Stimulated activated CD8-positive, alpha-beta memory T cell treated with anti-CD3 and anti-CD28 coated beads, Interleukin-4, amount 100 ng/mL, for 48 hours (primary cell): ENCODE results near the gene TTC16.

Experiments
- DNase-seq: peaks from one replicate; pipeline ENCODE4 v3.0.0-alpha.2; 2020

The TTC16 gene

GRCh38 chr9:127715470-127716337, at the start of gene TTC16, which contains the start of gene PTRH1:
TSS of gene TTC16 (plus strand) at chr9:127716079. CDS start at chr9:127716146, 67 bp downstream.
TSS of gene PTRH1 (minus strand) at chr9:127715663. CDS start at chr9:127715639, 24 bp downstream.
- DNase-seq = peak; percentile 99

DNA sequence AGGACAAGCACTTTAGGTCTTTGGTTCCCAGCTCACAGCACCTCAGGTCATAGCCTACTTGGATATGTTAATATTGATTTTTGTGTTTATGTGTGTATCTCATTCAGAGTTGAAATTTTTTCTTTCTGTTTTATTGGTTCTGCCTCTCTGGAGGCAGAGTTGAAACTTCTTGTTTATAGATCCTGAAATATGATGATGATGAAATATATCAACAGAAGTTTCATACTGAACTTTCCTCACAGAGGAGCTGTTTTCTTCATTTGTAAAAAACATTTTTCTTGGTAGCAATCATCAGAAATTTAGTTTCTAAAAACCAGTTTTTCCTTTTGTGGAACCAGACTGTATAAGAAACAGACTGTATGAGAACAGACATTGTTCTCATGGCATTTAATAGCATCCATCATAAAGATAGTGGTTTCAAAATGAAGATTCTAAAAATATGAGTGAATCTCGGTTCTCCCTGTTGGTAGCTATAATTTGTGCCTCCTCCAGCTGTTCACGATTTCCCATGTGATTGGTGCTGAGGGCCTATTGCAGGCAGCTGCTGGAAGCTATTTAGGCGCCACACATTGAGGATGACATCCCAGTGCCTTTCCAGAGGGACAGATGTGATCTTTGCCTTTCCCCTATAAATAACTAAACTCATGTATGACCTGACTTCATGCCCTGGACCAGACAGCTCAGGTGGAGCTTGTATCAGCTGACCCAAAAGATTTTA, 48.6 kb upstream of the TTC16 start:
- DNase-seq = no peak

DNA sequence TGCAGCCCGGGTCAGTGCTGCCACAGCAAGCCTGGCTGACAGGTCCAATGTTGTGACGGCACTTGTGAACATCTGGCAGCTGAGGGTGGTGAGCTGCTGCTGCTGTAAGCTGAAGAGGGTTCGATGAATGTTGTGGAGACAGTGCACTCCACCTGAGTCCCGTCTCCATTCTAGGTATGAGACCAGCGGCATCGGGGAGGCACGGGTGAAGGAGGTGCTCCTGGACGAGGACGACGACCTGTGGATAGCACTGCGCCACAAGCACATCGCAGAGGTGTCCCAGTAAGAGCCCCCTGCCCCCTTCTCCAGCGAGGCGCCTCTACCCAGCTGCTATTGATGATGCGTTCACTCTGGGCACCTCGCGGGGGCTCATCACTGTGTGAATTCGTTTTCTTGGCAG, 48.0 kb upstream of the TTC16 start:
- DNase-seq = no peak

GRCh38 chr9:127673234-127673633, 42.6 kb upstream of the TTC16 start:
- no peak for DNase-seq

DNA sequence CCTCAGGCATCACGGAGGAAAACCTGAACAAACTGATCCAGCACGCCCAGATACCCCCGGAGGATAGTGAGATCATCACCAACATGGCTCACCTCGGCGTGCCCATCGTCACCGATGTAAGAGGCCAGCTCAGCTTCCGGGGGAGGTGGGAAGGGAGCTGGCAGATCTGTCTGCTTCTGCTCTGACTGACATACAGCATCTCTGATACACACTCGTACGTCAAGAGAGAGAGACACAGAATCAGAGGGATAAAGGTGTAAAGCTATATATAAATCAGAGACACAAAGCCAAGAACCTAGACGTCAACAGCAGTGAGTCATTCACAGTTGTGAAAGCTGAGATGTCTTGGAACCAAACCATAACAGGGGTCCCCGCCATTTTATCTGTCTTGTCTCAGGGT, 39.2 kb upstream of the TTC16 start:
- DNase-seq = no peak

GRCh38 chr9:127679506-127679905, 36.4 kb upstream of the TTC16 start:
- DNase-seq = no peak

DNA sequence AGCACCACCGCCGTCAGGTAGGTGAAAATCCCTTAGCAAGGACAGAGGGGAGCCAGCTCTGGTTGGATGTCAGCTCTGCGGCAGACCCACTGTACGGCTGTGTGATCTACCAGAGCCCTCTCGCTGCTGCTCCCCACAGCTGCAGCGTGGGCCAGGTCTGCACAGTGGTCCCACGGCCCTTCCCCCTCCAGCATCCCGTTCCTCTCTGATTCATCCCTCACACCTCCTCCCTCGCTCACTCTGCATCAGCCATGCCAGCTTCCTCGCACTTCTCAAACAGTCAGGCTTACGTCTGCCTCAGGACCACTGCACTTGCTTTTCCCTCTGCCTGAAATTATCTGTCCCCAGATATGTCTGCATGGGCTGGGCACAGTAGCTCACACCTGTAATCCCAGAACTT, 35.7 kb upstream of the TTC16 start:
- DNase-seq = no peak

DNA sequence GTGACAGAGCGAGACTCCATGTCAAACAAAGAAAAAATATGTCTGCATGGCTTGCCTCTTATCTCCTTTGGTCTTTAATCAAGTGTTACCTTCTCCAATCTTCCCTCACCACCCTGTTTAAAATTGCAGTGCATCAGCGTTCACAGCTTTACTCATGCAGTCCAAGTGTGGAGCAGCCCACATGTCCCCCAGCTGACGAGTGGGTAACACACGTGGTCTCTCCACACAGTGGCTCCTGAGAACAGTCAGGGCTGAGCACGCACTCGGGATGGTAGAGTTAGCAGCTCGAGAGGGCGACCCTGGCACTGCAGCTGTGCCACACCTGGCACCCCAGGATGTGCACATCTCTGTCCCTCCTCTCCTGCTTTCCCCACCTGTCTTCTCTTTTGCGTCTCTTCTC, 35.0 kb upstream of the TTC16 start:
- DNase-seq = no peak

GRCh38 chr9:127682351-127683136, 33.3 kb upstream of the TTC16 start:
- DNase-seq = no peak

DNA sequence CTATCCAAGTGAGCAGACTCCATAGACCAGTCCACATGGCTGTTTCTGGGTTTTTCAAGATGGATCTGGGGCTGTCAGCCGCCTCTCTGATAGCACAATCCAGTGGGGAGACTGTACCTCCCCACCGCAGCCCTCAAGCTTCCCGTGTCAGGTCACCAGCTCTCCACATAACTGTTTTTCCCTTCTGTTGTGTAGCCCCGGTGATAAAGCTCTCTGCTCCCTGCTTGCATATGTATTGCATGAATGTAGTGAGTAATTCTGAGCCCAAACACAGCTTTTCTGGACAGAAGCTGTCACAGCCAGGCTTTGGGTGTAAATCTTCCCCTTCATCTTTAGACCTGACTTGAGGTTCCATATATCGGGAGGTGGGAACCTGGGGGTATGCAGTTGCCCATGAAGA, 32.2 kb upstream of the TTC16 start:
- no peak for DNase-seq

- DNase-seq = no peak
Measured at GRCh38 chr9:127684576-127684975, 31.3 kb upstream of the TTC16 start.

GRCh38 chr9:127686461-127687393, 29.2 kb upstream of the TTC16 start:
- DNase-seq = no peak

DNA sequence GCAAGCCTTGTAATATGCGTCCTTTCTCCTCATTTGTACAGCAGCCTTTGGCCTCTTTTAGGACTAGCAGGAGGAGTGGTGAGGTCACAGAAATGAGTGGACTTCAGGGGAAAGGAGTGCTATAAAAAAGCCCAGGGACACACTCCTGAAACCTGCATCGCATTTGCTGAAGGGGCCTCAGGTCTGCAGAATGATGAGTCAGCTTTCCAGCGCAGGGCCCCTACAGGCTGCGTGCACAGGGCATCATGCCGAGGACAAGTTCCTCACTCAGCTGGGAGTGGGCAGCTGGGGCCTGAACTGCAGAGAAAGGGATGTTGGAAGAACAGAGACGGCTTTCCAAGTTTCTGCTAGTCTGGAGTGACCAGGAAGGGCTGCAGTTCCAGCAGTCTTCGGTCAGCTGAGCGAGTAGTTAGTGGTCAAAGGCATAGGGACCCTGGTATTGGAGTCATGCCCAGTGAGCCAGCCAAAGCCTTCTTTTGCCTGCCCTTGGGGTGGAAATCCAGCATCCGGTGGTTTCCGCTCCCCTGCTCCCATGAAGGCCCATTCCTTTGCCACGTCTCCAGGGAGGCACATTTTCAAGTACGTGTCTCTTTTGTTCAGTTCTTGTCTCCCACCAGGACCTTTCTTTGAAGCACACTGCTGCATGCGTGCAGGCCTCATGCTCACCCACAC, 26.4 kb upstream of the TTC16 start:
- DNase-seq = no peak

- DNase-seq = no peak
Measured at GRCh38 chr9:127690735-127691134, 25.1 kb upstream of the TTC16 start.

GRCh38 chr9:127692071-127692470, 23.8 kb upstream of the TTC16 start:
- DNase-seq = no peak

- no peak for DNase-seq
Measured at GRCh38 chr9:127693143-127693542, 22.7 kb upstream of the TTC16 start.

DNA sequence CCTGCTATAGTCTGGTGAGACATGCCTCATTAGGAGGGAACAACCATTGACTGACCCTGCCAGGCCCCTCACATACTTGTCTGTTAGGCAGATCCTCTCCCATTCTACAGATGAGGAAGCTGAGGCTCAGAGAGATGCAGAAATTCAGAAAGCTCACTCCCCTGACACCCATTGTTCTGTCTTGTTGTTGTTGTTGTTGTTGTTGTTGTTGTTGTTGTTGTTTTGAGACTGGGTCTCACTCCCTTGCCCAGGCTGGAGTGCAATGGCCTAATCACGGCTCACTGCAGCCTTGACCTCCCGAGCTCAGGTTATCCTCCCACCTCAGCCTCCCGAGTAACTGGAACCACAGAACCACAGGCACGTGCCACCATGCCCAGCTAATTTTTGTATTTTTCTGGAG, 22.2 kb upstream of the TTC16 start:
- no peak for DNase-seq

DNA sequence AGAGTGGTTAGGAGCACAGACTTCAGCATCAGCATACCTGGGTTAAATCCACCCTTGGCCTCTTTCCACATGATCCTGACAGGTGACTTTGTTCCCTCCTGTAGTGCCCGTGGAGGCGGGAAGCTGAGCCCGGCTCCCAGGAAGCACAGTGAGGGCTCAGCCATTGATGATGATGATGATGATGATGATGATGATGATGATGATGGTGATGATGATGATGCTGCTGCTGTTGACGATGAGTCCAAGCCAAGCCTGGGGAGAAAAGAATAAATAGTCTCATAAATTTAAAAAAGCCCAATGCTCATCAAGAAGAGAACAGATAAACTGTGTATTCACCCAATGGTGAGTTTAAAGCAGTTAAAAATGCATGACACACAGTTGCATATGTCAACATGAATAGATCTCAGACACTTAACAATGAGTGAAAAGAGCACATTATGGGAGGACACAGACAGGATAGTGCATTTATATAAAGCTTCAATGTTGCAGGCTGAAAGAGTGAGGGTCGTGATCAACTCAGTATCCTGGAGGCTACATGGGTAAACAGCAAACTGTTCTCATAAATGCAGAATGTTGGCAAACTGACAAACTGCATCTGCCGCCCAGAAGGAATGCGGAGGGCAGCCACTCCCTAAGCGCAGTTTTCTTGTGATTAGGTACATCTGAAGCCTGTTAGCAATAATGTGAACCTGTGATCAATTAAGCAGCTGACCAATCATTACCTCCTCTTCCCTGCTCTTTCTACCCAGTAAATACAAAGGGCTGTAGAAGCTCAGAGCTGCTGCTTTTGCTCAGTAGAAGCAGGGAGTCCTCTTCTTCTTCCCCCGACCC, 20.8 kb upstream of the TTC16 start:
- DNase-seq = no peak

DNA sequence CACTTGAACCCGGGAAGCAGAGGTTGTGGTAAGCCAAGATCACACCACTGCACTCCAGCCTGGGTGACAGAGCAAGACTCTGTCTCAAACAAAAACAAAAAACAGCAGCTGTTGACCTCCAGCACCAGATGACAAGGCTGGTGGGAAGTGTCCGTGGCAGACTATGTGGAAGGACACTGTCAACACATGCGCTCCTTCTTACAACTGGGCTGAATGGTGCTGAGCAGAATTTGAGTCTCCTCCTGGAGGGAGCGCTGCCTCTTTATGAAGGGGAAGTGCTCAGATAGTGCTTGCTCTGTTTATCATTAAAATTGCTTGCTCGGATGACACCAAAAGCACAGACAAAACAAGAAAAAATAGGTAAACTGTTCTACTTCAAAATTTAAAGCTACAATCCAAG, 18.3 kb upstream of the TTC16 start:
- no peak for DNase-seq

GRCh38 chr9:127698386-127698785, 17.5 kb upstream of the TTC16 start:
- DNase-seq = no peak
